ENCODE results near the gene GPR17.

The GPR17 gene, protein sequence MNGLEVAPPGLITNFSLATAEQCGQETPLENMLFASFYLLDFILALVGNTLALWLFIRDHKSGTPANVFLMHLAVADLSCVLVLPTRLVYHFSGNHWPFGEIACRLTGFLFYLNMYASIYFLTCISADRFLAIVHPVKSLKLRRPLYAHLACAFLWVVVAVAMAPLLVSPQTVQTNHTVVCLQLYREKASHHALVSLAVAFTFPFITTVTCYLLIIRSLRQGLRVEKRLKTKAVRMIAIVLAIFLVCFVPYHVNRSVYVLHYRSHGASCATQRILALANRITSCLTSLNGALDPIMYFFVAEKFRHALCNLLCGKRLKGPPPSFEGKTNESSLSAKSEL

DNA sequence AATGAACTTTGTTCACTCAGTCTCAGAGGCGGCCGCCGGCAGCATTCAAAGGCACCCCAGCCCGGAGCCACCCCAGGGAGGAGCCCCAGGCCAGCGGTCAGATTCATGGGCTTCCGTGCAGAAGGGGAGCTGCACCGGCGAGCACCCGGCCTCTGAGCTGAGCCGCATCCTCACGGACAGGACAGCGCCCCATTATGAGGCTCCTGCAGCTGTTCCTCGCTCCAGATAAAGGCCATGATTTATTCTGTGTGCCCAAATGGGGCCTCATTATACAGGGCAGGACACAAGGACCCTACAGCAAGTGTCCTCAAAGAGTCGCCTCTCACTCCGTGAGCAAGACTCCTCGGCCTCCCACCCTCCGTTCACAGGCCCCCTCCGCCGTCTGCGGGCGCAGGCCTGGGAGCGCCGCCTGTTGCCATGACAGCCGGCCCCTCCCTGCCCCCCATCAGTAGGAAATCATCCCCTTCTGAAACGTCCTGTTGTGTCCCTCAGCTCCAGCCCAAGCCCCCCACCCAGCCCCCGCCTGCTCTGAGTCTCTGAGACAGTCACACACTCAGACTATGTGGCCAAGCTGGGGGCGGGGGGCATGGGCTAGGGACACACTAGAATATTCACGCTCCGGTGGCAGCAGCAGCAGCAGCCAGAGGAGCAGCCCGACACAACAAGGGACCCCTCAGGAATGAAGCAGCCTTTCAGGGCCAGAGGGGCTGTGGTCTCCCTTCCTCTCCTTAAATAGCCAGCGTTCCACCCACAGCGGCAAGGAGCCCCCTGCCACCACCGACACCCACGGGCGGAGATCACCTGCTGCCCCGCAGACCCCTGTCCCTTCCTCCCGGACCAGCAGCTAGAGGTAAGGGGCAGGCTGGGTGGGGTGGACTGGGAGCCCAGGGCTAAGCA is at the start of gene GPR17:
TSS of gene GPR17 (plus strand) at position 759 of the 897 bp plus-strand sequence. CDS start 4,583 bp downstream, outside the sequence.
- TF ChIP-seq, protein P1, sequence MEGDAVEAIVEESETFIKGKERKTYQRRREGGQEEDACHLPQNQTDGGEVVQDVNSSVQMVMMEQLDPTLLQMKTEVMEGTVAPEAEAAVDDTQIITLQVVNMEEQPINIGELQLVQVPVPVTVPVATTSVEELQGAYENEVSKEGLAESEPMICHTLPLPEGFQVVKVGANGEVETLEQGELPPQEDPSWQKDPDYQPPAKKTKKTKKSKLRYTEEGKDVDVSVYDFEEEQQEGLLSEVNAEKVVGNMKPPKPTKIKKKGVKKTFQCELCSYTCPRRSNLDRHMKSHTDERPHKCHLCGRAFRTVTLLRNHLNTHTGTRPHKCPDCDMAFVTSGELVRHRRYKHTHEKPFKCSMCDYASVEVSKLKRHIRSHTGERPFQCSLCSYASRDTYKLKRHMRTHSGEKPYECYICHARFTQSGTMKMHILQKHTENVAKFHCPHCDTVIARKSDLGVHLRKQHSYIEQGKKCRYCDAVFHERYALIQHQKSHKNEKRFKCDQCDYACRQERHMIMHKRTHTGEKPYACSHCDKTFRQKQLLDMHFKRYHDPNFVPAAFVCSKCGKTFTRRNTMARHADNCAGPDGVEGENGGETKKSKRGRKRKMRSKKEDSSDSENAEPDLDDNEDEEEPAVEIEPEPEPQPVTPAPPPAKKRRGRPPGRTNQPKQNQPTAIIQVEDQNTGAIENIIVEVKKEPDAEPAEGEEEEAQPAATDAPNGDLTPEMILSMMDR (IDR thresholded peaks at IDR 0.05; ENCODE audit: insufficient read depth, low read length, missing control alignments), result no peak
- ChIA-PET POLR2A (interaction anchor here (0.6 kb wide), 1 partner anchor 11 kb away, joined by 3 read pairs; no protein-coding TSS in a partner anchor), CTCF (interaction anchor here (1.8 to 2.0 kb wide), 2 partner anchors 8 to 54 kb away, joined by 5 to 10 read pairs; no protein-coding TSS in a partner anchor)
- H3K4me3 ChIP-seq (ENCODE audit: low read depth, low read length), result no peak within 1 kb of the TSS
- DNase-seq (ENCODE audit: low read depth, low spot score), result no peak

DNA sequence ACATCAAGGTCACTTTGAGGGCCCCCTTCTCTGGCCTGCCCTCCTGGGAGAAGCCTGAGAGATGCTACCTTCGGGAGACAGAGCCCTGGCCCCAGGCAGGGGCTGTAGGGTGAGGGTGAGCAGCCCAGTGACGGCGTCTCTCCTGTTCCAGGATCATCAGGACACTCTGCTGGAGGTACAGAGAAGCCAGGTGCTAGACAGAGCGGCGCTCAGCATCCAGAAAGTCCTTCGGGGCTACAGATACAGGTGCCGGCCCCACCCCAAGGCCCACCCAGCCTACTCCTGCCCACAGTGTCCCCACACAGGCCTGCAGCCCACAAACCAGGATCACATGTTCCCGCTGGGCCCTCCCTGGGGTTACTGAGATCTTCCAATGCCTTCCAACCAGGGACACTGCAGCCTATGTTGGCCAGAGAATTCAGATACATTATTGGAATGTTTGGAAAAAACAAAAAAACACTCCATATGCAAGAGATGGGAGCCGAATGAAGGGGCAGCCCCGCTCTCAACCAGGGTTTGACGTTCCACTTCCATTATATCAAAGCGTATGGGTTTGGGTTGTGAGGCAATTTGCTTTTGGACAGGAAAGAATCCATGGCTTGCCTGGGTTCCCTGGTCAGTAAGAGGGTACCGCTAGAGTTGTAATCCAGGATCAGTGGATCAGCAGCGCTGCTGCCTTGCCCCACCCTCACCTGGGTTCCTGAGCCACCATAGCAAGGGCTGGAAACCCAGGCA is 49.5 kb upstream of the GPR17 start:
- CTCF ChIA-PET, result interaction anchor here (6.9 kb wide), 1 partner anchor 54 kb away, joined by 119 read pairs; no protein-coding TSS in a partner anchor
- H3K4me3 ChIP-seq (ENCODE audit: low read depth, low read length), result no peak overlapping the region
- DNase-seq (ENCODE audit: low read depth, low spot score), result no peak
- TF ChIP-seq, protein P1 (IDR thresholded peaks at IDR 0.05; ENCODE audit: insufficient read depth, low read length, missing control alignments), result no peak
- POLR2A ChIA-PET, result no interaction called here

DNA sequence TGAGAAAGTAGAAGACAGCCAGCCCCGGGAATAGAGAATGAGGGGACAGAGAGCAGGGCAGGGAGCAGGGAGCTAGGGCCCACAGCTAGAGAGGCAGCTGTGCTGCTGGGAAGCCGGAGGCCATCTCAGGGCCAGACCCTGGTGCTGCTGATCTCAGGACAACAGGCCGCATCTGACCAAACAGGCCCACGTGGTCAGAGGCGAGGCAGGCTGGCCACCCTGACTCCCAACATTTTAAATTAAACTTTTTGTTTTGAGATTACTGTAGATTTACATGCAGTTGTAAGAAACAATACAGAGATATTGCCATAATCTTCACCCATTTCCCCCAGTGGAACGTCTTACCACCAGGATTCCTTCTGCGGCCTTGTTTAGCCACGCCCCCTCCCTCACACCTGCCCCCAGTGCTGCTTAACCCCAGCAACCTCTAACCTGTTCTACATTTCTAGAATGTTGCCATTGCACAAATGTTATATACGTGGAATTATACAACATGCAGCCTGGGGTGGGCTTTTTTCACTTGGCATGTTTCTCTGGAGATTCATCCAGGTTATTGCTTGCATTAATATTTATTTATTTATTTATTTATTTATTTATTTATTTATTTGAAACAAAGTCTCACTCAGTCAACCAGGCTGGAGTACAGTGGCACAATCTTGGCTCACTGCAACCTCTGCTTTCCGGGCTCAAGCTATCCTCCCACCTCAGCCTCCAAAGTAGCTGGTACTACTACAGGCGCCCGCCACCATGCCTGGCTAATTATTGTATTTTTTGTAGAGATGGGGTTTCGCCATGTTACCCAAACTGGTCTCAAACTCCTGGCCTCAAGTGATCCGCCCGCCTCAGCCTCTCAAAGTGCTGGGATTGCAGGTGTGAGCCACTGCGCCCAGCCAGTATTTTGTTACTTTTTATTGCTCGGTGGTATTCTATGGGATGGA is 48.6 kb upstream of the GPR17 start:
- TF ChIP-seq, protein P1 (IDR thresholded peaks at IDR 0.05; ENCODE audit: insufficient read depth, low read length, missing control alignments), result no peak
- no peak for DNase-seq (ENCODE audit: low read depth, low spot score)
- no peak overlapping the region for H3K4me3 ChIP-seq (ENCODE audit: low read depth, low read length)
- ChIA-PET POLR2A (no interaction called here), CTCF (no interaction called here)

DNA sequence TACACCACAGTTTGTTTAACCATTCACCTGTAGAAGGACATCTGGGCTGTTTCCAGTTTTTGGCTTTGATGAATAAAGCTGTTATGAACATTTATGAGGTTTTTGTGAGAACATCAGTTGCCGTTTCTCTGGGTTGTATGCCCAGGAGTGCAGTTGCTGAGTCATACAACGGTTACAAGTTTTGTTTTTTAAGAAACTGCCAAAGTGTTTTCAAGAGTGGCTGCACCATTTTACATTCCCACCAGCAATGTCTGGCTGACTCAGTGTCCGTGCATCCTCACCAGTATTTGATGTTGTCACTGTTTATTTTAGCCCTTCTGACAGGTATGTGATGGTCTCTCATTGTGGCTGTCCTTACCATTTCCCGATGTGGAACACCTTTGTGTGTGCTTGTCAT is 48.0 kb upstream of the GPR17 start:
- H3K4me3 ChIP-seq (ENCODE audit: low read depth, low read length), result no peak overlapping the region
- ChIA-PET CTCF (no interaction called here), POLR2A (no interaction called here)
- TF ChIP-seq, protein P1 (IDR thresholded peaks at IDR 0.05; ENCODE audit: insufficient read depth, low read length, missing control alignments), result no peak
- no peak for DNase-seq (ENCODE audit: low read depth, low spot score)

DNA sequence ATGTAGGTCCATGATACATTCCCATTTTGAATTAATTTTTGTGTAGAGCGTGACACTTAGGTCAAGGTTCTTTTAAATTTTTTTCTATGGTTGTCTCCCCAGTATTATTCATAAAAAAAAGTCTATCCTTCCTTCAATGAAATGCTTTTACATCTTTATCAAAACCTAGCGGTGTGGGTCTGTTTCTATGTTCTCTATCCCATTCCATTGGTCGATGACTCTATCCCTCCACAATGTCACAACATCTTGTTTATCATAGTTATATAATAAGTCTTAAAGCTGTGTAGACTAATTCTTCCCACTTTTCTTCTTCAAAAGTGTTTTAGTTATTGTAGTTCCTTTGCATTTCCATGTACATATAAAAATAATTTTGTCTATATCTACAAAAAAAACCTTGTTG is 47.2 kb upstream of the GPR17 start:
- TF ChIP-seq, protein P1 (IDR thresholded peaks at IDR 0.05; ENCODE audit: insufficient read depth, low read length, missing control alignments), result no peak
- DNase-seq (ENCODE audit: low read depth, low spot score), result no peak
- ChIA-PET CTCF (interaction anchor here (1.2 to 8.0 kb wide), 2 partner anchors 8 to 52 kb away, joined by 5 to 52 read pairs; no protein-coding TSS in a partner anchor), POLR2A (no interaction called here)
- H3K4me3 ChIP-seq (ENCODE audit: low read depth, low read length), result no peak overlapping the region

Data from AG04449 (cell line).